ENCODE measurements around the gene ADCY1.

DNA sequence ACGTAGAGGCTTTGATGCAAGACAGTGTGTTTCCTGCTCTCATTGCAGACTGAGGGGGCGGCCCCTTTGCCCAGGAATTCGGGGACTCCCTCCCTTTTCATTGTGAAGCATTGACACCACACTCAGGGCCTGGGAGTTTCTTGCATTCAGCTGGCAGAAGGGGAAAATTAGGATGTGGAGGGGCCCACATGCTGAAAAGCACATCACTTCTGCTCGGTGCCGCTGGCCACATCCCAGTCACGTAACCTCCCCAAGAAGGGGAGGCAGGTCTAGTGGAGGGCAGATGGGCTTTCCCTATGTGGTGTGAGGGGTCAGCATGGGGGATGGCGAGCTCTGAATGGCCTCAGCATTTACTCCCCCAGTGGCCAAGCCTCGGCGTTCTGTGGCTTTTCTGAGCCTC is 47.9 kb downstream of the ADCY1 start:
- no peak for TF ChIP-seq EZH2 (IDR thresholded peaks at IDR 0.05; ENCODE audit: borderline replicate concordance, low read depth, low read length, poor library complexity, severe bottlenecking)
- TF ChIP-seq, protein P1, sequence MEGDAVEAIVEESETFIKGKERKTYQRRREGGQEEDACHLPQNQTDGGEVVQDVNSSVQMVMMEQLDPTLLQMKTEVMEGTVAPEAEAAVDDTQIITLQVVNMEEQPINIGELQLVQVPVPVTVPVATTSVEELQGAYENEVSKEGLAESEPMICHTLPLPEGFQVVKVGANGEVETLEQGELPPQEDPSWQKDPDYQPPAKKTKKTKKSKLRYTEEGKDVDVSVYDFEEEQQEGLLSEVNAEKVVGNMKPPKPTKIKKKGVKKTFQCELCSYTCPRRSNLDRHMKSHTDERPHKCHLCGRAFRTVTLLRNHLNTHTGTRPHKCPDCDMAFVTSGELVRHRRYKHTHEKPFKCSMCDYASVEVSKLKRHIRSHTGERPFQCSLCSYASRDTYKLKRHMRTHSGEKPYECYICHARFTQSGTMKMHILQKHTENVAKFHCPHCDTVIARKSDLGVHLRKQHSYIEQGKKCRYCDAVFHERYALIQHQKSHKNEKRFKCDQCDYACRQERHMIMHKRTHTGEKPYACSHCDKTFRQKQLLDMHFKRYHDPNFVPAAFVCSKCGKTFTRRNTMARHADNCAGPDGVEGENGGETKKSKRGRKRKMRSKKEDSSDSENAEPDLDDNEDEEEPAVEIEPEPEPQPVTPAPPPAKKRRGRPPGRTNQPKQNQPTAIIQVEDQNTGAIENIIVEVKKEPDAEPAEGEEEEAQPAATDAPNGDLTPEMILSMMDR (conservative IDR thresholded peaks at IDR 0.05; ENCODE audit: low read depth, low read length): no peak

Data from A673 (cell line).